ENCODE results near the gene COL4A2.

The COL4A2 gene

DNA sequence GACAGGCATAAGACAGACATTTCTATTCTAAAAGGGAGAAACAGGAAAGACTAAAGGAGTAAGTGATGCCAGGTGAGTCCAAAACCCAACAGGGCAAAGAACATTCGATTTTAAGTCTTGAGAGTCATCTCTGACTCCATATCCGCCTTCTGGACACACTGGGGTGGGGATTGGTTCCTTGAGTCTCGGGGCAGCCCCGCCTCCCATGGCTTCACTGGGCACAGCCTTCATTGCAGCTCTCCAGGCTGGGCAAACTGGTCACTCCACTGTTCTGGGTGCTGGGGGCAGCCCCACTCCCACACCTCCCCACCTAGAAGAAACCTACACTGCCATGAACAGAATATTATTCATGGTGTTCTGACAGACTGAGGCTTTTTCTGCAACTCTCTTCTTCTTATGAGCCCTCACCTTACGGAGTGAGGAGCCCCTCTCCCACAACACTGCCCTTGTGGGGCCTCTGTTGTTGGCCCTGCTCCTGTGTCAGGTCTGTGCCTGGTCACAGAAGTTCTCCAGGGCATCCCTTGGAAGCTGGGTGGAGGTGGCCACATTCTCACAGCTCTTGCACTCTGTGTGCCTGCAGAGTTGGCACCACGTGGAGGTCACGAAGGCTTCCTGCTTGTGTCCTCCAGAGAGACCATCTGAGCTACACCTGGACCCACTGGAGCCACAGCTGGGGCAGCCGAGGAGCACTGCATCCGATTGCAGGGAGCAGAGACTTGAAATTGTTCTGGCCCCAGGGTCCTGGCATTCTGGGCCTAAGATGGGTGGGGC, 95.4 kb downstream of the COL4A2 start:
- DNase-seq: no peak

DNA sequence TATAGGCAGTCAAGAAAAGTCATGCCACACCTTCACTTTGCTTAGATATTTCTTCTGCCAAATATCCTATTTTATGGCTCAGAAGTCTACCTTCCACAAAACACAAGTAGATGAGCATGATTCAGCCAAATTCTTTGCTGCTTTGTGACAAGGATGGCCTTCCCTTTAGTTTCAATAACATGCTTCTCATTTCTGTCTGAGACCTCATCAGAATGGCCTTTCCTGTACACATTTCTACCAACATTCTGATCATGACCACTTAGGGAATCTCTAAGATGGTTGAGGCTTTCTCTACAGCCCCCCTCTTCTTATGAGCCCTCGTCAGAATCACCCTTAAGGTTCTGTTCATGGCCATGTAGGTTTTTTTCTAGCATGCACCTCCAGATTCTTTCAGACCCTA, 96.2 kb downstream of the COL4A2 start:
- DNase-seq: no peak

DNA sequence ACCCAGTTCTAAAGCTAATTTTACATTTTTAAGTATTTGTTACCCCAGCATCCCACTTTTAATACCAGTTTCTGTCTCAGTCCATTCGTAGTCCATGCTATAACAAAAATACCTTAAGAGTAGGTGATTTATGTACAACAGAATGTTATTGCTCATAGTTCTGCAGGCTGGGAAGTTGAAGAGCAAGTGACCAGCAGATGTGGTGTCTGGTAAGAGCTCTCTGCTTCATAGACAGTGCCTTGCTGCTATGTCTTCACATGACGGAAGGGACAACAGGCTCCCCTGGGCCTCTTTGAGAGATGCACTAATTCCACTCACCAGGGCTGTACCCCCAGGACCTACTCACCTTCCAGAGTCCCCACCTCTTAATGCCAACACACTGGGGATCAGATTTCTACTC, 96.6 kb downstream of the COL4A2 start:
- DNase-seq: no peak

DNA sequence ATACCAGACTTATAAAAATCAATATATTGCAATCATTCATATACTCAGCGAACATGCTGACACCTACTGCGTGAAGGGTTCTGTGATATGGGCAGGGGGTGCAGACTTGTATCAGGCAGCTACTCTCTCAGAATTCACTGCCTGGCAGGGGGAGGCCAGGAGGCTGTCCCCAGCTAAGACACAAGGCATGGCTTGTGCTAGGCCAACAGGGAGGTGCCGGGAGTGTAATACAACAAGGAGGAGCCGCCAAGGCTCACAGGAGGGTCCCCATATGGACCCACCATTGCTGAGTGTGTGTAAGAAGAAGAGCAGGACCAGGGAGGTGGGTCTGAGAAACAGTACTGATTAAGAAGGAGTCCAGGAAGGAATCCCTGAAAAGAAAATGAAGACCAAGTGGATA, 97.2 kb downstream of the COL4A2 start:
- DNase-seq: no peak

DNA sequence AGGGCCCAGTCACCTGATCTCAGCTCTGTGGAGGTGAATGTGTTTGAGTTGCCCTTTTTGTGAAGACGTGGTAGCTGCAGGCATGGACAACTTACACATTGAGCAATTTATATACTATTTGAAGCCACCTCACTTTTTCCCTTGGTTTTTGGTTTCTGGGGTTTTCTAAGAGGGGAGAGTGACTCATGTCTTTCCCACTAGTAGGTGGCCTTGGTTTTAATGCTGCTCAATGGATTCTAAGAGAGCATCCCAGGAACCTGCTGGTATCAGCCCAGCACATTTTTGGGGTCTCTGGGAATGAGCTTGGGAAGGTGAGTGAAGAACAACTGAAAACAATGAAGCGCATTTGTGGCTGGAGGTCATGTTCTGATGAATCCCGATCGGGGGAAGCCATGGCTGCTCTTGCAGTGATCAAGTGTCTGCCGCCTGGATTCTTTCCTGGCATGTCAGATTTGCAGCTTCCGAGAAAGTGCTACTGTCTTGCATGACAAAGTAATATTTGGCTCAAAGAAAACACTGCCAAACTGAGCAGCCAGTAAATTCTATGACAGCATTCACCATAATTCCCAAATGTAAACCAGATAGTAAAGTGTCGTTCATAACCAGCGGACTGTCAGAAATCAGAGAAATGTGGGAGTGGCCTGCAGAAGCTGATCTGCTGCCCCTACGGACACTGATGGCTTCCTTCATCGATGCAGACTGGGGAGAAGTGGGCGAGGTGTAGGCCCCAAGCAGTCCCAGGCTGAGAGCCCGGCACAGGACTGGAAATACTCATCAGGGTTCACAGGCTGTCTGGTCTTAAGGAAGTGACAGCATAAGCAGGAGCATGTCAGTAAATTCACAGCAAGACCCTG, 98.7 kb downstream of the COL4A2 start:
- DNase-seq: no peak

DNA sequence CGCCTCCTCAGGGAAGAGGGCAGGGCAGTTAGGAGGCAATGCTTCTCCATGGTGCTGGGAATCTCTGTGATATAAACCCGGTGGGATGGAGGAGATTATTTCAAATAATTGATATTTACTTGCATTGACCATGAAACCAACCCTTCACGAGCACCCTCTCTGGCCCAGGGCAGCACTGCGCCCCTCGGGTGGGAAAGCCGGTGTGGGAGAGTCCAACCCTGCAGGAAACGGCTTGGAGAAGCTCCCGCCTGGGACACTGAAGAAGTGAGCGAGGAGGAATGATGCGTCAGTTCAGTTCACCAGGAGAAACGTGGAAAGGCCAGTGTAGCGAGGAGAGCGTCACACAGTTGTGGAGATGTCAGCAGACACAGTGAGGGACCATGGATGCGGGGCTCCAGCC, 99.9 kb downstream of the COL4A2 start:
- DNase-seq: no peak

DNA sequence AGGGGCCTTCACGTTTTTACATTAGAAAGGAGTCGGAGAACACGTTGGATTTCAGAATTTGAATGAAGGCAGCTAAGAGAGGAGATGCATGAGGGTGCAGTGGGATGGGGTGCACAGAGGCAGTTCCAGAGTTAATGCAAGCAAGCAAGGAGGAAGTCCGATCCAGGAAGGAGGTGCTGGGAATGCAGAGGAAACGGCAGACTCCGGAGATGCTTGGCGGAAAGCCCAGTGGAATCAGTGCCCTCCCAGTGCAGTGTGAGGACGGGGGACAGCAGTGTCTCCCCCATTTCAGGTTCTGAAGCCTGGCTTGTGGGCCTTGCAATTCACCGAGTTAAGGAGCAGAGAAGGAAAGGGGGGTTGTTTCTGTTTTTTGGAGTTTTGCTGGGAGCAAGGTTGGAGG, 100.4 kb downstream of the COL4A2 start:
- no peak for DNase-seq

DNA sequence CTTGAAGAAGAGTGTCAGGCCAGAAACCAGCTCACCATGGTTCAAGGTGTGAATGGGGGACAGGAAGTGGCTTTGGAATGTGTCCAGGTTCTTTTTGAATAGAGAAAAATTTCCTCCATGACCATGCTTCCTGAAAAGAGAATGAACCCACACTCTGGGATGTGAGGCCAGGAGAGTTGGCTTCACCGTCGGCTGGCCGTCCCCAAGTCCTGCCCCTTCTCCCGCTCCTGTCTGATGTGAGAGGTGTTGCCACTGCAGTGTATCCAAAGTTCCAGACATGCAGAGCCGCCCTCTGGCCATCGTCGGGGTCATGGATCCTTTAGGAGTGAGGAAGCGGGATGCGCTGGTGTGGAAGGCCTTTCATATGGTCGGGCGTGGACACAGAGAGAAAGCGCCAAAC, 101.2 kb downstream of the COL4A2 start:
- no peak for DNase-seq

DNA sequence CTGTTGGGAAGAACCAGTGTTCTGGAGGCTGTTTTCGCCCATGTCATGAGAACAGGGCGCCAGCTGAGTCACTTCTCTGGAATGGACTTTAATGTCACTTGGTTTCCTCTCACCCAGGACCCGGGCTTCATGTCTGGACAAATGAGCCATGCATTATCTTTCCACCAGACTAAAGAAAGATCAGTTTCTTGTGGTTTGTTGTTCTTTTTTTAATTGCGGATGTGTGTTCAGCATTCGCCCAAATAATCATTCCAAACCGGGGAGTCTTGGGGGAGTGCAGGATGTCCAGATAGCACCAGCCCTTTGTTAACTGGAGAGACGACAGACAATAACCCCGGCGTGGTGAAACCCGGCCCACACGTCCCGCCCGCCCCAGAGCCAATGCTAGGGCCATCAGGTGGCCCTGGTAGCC, 102.5 kb downstream of the COL4A2 start:
- DNase-seq: no peak

DNA sequence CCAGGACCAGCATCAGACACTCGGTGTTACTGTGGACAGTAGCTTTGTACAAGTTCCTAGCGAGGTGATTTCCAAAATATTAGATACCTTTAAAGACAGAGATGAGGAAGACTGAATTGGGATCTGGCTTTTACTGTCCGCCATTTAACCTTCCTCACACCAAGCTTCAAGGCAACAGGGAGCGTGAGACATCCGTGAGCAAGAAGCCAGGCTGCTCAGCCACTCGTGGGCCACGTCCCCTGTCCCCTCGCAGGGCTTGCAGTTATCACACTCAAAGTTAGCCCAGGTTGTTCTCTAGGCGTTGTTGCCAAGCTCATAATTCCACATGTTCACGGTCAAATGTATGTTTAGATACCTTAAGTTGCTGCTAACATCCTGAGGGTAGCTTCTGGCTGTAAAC, 102.9 kb downstream of the COL4A2 start:
- DNase-seq: no peak

DNA sequence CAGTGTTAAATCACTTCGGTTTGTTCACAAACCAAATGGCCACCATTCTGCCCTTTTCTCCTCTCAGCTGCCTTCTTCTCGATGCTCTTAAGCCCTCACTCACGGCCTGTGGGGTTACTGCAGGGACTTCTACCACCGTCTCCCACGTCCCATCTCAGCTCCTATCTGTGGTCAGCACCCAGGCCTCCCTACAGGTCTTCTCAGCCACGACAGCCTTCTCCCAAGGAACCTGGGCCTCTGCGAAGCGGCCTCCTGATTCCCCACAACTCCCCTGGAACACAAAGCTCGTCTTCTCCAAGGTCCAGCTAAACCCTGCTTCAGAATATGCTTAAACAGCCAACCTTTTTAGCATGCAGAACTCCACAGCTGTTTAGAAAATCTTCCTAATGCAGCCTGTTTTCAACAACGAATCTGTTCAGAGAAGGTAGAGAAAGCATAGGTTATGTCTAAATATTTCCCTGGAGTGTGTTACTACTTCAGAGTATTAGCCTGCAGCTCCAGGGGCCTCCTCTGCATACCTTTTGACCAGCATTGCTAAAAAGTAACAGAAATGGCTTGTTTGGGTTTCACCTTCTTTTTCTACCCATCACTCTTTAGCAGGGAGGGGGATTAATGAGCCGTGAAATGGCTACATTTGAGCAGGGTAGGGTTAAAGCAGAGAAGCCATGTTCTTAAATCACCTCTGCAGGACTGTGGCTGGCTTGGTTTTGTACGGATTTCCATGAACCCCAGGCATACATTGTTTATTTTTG, 104.0 kb downstream of the COL4A2 start:
- no peak for DNase-seq

DNA sequence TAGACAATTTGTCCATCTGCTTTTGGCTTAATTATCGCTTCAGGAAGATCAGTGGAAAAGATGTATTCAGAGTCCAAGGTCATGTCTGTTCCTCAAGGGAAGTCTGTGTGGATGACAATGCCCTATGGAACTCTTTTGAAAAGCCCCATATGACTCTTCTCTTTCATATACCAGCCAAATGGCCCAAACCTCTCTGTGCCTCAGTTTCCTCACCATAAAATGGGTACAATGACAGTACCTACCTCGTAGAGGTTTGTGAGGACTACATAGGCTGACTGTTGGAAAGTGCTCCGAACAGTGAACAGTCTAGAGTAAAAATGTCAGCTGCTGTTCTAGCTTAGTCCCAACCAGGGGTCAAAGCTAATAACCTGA, 104.6 kb downstream of the COL4A2 start:
- DNase-seq: peak in 1 of 51 donors; percentile 51

DNA sequence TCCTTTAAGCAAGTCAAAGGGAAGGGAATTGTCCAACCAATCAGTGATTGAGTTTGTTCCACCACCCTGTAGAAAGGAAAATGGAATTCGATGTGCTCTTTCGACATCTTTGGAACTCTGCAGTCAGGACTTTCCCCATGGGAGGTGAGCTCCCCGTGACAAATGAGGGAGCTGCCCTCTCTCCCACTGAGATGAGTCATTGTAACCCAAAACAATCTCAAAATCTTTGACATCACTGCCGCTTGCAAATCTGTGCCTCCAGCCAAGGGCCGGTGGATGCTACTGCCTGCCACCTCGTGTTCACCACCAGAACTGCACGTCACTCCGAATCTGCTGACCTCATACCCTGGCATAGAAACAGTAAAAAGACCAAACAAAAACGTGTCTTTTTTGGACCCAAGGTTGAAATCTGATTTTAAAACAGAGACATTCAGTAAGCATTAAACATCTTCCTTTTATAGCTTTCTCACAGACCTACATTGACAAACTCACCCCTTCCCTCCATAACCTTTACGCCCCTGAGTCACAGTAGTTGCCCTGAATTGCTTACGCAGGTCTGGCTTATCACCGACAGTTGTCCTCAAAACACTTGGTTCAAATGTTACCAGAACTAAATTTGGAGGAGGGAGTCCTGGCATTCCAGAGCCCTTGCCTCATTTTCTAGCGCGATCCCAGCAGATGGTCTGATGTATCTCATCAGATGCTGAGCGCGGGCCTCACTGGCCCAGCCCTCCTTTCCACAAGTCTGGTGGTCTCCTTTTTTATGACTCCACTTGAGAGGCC, 105.2 kb downstream of the COL4A2 start:
- peak in 49 of 51 donors; percentile 9 to 88 (median 65) for DNase-seq

DNA sequence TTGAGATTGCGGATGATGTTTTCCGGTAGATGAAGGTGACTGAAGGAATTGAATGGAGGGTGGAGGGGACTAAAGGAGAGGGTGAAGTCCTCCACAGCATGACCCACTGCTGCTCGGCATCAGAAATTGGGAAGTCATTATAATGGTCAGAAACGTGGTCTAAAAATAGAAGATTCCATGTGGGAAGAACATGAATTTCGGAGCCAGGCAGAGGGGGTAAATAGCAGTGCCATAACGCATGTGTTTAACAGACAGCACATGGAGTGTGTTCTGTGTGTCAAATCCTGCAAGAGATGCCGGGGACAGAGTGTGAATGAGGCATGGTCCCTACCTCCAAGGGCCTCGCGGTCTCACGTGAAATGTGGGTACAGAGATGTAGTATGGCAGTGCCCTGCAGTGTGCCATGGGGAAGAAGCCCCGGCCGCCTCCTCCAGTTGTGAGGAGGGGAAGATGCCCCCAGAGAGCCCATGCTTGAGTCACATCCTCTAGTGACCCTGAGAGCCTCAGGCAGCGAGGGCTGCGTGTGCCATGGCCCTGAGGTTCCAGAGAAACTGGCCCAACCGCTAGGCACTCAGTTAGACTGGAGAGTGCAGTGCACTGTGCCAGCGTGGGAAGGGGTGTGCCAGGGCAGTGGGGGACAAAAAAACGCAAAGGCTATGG, 106.1 kb downstream of the COL4A2 start:
- no peak for DNase-seq

DNA sequence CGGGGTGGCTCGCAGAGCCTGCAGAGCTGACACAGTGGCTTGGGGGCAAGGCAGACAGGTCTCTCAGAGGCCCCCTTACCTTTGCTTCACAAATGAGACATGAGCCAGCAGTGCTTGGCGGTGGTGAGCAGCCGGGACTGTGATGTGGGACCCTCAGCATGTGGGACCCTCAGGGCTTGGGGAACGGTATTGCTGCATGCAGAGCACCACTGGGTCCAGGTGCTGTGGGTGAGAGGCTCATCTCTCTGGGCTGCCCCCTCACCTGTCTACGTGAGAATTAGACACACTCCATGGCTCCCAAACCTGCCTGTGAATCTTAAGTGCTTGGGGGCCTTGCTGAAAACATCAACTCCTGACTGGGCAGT, 106.6 kb downstream of the COL4A2 start:
- no peak for DNase-seq

DNA sequence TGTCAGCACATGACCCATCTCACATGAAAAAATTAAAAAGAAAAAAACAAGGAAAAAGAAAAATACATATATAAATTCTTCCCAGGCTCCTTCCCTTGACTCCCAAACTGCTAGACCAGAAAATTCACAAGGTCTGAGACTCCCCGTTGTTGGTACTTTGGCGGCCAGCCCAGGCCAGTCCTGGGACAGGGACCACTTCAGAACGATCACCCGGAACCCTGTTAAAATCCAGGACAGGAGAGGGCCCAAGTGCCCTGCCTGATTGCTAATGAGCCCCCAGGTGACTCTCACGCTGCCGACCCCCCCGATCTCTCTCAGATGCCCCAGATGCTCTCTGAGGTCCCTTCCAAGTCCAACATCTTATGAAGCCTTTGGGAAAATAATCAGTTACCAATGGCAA, 107.2 kb downstream of the COL4A2 start:
- no peak for DNase-seq

DNA sequence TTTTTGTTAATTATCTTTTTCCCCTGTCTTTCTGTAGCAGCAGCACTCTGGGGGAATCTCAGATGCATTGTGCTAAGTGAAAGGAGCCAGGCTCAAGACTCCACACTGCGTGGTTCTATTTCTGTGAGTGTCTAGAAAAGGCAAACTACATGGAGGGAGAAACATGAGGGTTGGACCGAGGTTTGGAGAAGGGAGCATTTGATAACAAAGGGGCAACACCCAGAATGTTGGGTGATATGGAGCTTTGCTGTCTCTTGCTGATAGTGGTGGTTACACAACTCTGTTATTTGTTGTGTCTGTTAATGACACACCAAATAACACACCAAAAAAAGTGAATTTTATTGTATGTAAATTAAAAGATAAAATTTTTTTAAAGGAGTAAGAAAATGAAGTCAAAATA, 107.8 kb downstream of the COL4A2 start:
- DNase-seq: no peak

DNA sequence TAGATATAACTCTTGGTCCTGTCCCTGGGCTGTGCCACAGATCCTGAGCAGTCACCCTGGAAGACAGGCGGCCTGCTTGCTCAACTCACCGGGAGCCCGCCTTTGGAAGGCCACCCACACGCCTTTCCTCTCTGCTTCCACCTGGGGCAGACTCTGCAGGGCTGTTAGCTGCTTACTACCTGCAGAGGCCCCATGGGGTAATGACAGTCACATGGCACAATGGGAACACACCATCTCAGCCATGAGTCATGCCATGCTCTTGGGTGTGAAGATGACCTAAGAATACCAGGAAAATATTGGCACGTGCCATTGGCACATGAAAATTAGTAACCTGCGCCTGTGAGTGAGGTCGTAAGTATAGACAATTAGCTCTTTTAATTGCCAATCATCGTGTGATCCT, 108.6 kb downstream of the COL4A2 start:
- DNase-seq: peak in 1 of 51 donors; percentile 10

DNA sequence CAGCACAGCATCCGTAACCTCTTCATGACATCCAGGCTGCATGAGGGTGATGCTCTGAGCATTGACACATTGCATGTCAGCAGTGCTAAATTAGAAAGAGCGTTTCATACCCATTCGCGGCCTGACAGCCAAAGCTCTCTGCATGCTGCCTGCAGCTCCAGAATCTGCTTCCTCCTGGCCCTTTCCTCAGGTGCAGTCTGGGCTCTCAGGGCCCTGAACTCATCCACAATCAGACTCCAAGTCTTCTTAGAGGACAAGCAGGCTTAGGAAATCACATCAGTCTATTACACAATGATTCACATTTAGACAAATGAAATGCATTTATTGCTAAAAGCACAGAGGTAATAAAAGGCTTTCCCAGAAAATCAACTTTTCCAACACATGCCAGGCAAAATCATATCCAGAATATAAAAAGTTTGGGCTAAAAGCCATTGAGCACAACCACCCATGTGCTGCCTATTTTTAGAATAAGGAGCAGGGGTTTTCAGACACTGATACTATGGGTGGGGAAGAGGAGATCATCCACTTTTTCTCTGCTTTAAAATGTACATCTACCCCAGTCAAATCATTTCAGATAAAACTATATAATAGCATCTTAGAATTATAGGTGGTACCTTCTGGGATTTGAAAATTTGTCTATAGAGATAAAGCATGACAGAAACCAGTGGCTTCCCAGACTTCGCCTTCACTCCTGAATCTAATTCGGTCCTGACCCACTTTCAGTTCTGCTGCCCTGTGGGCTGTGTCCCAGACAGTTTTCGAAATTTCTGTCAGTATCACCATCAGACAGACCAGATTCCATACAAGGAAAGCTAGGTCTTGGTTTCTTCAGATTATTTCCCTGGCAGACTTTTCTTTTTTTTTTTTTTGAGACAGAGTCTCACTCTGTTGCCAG, 109.3 kb downstream of the COL4A2 start:
- no peak for DNase-seq

DNA sequence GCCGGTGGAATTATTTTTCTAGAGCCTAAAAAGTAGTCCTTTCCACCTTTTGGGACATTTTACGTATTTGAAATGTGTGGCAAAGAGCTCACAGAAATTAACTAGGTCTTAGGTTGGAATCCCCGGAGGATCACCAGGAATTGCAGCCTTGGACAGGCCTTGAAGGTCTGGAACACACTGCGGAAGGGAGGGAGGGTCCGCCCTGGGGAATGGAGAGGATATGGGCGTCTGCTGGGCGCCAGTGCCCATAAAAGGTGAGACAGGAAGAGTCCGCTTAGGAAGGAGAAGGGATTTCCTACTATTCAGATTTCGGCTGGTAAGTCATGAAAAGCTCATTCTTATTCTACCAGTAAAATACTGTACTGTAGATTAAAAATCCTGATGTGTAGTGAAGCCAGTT, 111.9 kb downstream of the COL4A2 start:
- no peak for DNase-seq
